Lower lobe of right lung (tissue), 2 donors: ENCODE results near the gene ASTN2. TPM values are rescaled to one million over a fixed set of nuclear protein-coding genes. Genes with fewer than 3 reads are reported as not detected.
A peak's percentile ranks its signal among the peaks of the same experiment; 100 is the strongest.

Source experiments
- ATAC-seq, 2 donors: fragments of 200-7000 bp; cut with Tn5 transposase; one replicate each; pipeline ENCODE4 v1.9.1; 2020 to 2022; ENCODE audit warnings: mild to moderate bottlenecking in 2 of 2, moderate library complexity in 2 of 2
- DNase-seq: peaks from one replicate; pipeline ENCODE4 v3.0.0-alpha.2; 2020
- H3K27ac ChIP-seq: fragments of 200-600 bp; one replicate; pipeline ENCODE4 v1.8.0; 2022
- H3K27me3 ChIP-seq: fragments of 200-600 bp; one replicate; pipeline ENCODE4 v1.8.0; 2022; ENCODE audit warnings: low read depth
- H3K36me3 ChIP-seq: fragments of 200-600 bp; one replicate; pipeline ENCODE4 v1.8.0; 2022; ENCODE audit warnings: mild to moderate bottlenecking
- H3K4me1 ChIP-seq: fragments of 200-600 bp; one replicate; pipeline ENCODE4 v1.8.0; 2022
- H3K4me3 ChIP-seq: fragments of 200-600 bp; one replicate; pipeline ENCODE4 v1.8.0; 2022; ENCODE audit warnings: mild to moderate bottlenecking
- H3K9me3 ChIP-seq: fragments of 200-600 bp; one replicate; pipeline ENCODE4 v1.8.0; 2022
- CTCF ChIP-seq: fragments of 200-600 bp; IDR thresholded peaks from one replicate; pipeline ENCODE4 v1.8.0; 2022; ENCODE audit warnings: antibody characterized with exemption, mild to moderate bottlenecking
- intact Hi-C: fragments of 100-400 bp; cut with DNase I; formaldehyde crosslinking; loops from one replicate; pipeline ENCODE4 v1.11.0; 2022
- total RNA-seq: library from RNA; stranded (reverse); fragmentation: NEBNext Ultra II Directional; extraction: Animal tissue kit (Norgen Biotek cat#: 25700); gene quantifications from one replicate; pipeline ENCODE4 v1.2.1, GENCODE V29; 2021
- donor health status: DM: no; HTN: yes; CAD: no; lungs with severe emphysema.

The ASTN2 gene
- total RNA-seq, 1 donor from 2014 or later, result 4.3 TPM

- DNase-seq, result no peak
- Histone ChIP-seq H3K27me3 (no peaks in the 10 kb centered on the region), H3K27ac (no peak overlapping the region), H3K4me3 (no peak overlapping the region), H3K36me3 (no peaks in the 10 kb centered on the region), H3K9me3 (no peaks in the 10 kb centered on the region), H3K4me1 (peaks cover 19% of the 10 kb centered on the region)
- intact Hi-C loops, result no loop called here
- ATAC-seq, result peak; percentile 84 to 93
- TF ChIP-seq CTCF, result no peak
Observed at GRCh38 chr9:116574027-116574679, 840.7 kb downstream of the ASTN2 start.

GRCh38 chr9:116572095-116572748 lies 842.6 kb downstream of the ASTN2 start:
- no peaks in the 10 kb centered on the region for H3K36me3 ChIP-seq
- H3K9me3 ChIP-seq, result no peaks in the 10 kb centered on the region
- peak; percentile 86 for DNase-seq
- intact Hi-C loops, result no loop called here
- no peak overlapping the region for H3K4me3 ChIP-seq
- peaks cover 19% of the 10 kb centered on the region for H3K4me1 ChIP-seq
- no peaks in the 10 kb centered on the region for H3K27me3 ChIP-seq
- ATAC-seq, result peak; percentile 86 to 92
- peak; percentile 90 for TF ChIP-seq CTCF
- H3K27ac ChIP-seq, result no peak overlapping the region

GRCh38 chr9:116569111-116569510 lies 845.7 kb downstream of the ASTN2 start:
- no peak overlapping the region for H3K27ac ChIP-seq
- no peaks in the 10 kb centered on the region for H3K36me3 ChIP-seq
- H3K27me3 ChIP-seq, result no peaks in the 10 kb centered on the region
- H3K9me3 ChIP-seq, result no peaks in the 10 kb centered on the region
- intact Hi-C loops, result no loop called here
- ATAC-seq, result no peak
- DNase-seq, result no peak
- TF ChIP-seq CTCF, result no peak
- H3K4me3 ChIP-seq, result no peak overlapping the region
- peaks cover 13% of the 10 kb centered on the region for H3K4me1 ChIP-seq

GRCh38 chr9:116566677-116567488 lies 848.0 kb downstream of the ASTN2 start:
- Histone ChIP-seq H3K27ac (no peak overlapping the region), H3K4me3 (no peak overlapping the region), H3K9me3 (no peaks in the 10 kb centered on the region), H3K27me3 (no peaks in the 10 kb centered on the region), H3K36me3 (no peaks in the 10 kb centered on the region), H3K4me1 (peaks cover 3% of the 10 kb centered on the region)
- ATAC-seq, result peak in 1 of 2 donors; percentile 75
- TF ChIP-seq CTCF, result no peak
- intact Hi-C loops, result no loop called here
- no peak for DNase-seq

- H3K4me1 ChIP-seq, result no peaks in the 10 kb centered on the region
- no peaks in the 10 kb centered on the region for H3K36me3 ChIP-seq
- no peak overlapping the region for H3K27ac ChIP-seq
- H3K9me3 ChIP-seq, result no peaks in the 10 kb centered on the region
- H3K4me3 ChIP-seq, result no peak overlapping the region
- H3K27me3 ChIP-seq, result no peaks in the 10 kb centered on the region
- no peak for DNase-seq
- no peak for ATAC-seq
- no peak for TF ChIP-seq CTCF
- intact Hi-C loops, result no loop called here
Observed at GRCh38 chr9:116565986-116566385, 848.9 kb downstream of the ASTN2 start.
